ENCODE data around the gene LGALSL. TPM values are rescaled to one million over a fixed set of nuclear protein-coding genes. Genes with fewer than 3 reads are reported as not detected.

The LGALSL gene
- total RNA-seq, 6 experiments from 2014 or later, result 3.2 to 8.1 (median 5.4) TPM

DNA sequence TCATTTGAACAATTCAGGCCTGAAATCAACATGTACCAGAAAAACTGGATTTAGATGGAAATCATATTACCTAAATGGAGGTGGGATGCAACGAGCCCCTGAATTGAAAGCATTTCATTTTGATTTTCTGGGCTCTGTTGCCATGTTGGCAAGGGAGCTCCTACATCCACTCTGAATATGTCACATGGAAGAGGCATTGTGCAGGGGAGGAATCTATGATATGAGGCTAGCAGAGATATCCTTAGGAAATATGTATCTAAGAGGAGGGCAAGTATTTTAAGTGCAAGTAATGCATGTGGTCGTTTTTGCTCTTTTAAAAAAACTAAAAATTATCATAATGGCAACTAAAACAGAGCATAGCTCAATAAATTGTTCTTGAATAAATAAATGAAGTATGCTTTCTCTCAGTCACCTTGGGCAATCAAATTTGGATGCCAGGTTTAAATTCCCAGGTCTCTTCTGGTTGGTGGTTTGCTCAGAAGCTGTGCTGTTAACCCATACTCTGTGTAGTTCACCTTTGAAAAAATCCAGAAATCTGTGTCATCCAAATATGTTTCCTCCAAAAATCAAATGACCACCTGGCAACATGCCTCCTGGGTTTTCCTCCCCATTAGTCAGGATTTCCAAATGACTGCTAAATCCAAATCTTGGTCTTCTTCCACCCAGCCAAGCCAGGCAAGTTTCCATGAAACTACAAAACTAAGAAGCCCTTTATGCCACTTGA is 6.5 kb upstream of the LGALSL start:
- DNase-seq (no peak), ATAC-seq (peak in 1 of 4 donors; percentile 61)
- no peak overlapping the region for H3K4me3 ChIP-seq
- intact Hi-C loops (cut with DNase I), result no loop called here
- no peaks in the 10 kb centered on the region for H3K36me3 ChIP-seq
- H3K27ac ChIP-seq, result no peak overlapping the region
- H3K4me1 ChIP-seq, result peaks cover 0 to 7% (median 2%) of the 10 kb centered on the region in 4 donors
- H3K27me3 ChIP-seq, result no peaks in the 10 kb centered on the region
- H3K9me3 ChIP-seq, result no peaks in the 10 kb centered on the region
- WGBS (ENCODE audit: insufficient coverage, low coverage, low lambda C conversion rate, missing lambda C conversion rate), result 60% methylated on average over 2 of the region's 2 CpGs
- no peak for TF ChIP-seq POLR2A (IDR thresholded peaks at IDR 0.05)
- TF ChIP-seq, protein P1, sequence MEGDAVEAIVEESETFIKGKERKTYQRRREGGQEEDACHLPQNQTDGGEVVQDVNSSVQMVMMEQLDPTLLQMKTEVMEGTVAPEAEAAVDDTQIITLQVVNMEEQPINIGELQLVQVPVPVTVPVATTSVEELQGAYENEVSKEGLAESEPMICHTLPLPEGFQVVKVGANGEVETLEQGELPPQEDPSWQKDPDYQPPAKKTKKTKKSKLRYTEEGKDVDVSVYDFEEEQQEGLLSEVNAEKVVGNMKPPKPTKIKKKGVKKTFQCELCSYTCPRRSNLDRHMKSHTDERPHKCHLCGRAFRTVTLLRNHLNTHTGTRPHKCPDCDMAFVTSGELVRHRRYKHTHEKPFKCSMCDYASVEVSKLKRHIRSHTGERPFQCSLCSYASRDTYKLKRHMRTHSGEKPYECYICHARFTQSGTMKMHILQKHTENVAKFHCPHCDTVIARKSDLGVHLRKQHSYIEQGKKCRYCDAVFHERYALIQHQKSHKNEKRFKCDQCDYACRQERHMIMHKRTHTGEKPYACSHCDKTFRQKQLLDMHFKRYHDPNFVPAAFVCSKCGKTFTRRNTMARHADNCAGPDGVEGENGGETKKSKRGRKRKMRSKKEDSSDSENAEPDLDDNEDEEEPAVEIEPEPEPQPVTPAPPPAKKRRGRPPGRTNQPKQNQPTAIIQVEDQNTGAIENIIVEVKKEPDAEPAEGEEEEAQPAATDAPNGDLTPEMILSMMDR (IDR thresholded peaks at IDR 0.05), result no peak

DNA sequence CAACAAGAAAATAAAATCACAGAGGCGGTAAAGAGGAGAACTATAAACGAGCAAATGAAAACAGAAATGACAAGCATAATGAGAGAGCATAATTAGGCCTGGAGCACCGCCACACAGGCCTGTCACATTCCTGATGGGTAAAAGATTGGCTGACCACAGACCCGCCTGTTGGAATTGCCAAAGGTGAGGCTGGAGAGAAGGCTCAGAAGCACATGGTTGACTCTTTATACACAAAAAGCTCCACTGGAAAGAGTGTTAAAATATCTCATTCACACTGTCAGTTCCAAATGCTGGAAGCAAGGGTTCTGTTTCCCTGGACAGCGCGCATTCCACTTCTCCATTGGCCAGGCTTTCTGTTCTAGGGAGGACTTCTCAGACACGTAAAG is 5.9 kb upstream of the LGALSL start:
- Histone ChIP-seq H3K36me3 (no peaks in the 10 kb centered on the region), H3K9me3 (no peaks in the 10 kb centered on the region), H3K27me3 (no peaks in the 10 kb centered on the region), H3K27ac (no peak overlapping the region), H3K4me1 (peaks cover 0 to 12% (median 4%) of the 10 kb centered on the region in 4 donors), H3K4me3 (no peak overlapping the region)
- intact Hi-C loops (cut with DNase I), result no loop called here
- ATAC-seq, result no peak
- 85% methylated on average over 4 of the region's 7 CpGs for WGBS (ENCODE audit: insufficient coverage, low coverage, low lambda C conversion rate, missing lambda C conversion rate)
- DNase-seq, result no peak
- TF ChIP-seq POLR2A (IDR thresholded peaks at IDR 0.05), result no peak
- TF ChIP-seq, protein P1 (IDR thresholded peaks at IDR 0.05), result no peak

DNA sequence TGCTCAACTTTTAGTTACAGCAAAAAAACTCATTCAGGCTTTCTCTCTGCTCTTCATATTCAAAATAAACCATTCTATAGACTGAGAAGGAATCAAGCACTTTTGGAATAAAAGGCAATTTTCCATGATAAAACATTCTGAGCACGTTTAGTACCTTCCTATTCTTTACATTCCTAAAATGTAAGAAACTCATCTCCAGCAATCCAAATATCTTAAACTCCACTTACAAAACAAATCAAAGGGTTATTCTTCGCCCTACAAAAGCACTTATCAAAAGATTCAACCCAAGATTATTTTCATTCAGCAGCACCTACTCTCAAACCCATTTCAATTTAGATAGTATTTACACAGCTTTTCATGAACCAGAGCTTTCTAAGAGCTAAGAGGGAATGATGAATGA is 2.9 kb upstream of the LGALSL start:
- Histone ChIP-seq H3K36me3 (no peaks in the 10 kb centered on the region), H3K27ac (no peak overlapping the region), H3K4me3 (no peak overlapping the region), H3K9me3 (no peaks in the 10 kb centered on the region), H3K27me3 (no peaks in the 10 kb centered on the region), H3K4me1 (peaks cover 0 to 21% (median 9%) of the 10 kb centered on the region in 4 donors)
- 93% methylated on average over 2 of the region's 2 CpGs for WGBS (ENCODE audit: insufficient coverage, low coverage, low lambda C conversion rate, missing lambda C conversion rate)
- no peak for DNase-seq
- ATAC-seq, result no peak
- intact Hi-C loops (cut with DNase I), result no loop called here
- TF ChIP-seq, protein P1 (IDR thresholded peaks at IDR 0.05), result no peak
- TF ChIP-seq POLR2A (IDR thresholded peaks at IDR 0.05), result no peak

DNA sequence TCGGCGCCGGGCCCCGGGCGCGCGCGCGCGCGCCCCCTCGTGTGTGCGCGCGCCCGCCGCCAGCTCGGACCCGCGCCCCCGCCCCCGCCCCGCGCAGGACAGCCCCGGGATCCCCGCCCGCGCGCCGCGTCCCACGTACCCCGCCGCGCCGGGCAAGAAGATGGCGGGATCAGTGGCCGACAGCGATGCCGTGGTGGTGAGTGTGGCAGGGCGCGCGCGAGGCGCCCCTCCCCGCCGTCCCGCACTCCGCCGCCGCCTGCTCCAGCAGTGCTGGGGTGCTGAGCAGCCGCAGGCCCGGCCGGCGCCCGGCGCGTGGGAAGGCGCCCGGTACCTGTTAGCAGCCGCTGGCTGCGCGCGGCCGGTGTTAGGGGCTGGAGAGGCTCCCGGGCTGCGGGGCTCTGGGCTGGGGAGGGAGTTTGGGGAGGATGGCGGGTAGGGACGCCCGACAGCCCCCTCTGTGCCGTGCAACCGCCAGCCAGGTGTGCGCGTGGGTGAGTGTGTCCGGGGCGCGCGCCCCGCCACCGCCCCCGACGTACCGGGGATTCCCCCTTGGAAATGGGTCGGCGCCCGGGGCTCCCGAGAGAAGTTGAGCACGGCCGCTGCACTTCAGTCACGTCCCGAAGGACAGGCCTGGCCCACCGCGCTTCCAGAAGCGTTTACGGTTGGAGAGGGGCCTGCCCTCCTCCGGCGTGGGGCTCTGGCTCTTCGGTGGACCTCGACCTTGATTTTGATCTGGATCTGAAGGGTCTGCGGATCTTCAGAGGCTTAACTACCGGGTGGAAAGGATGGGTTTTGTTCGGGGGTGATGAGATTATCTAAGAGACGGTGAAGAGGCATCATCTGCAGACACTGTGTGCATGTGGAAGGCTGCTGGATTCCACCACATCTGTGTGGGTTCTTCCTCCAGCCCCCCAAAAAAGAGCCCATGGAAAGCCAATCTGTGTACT is 697 bp downstream of the LGALSL start:
- H3K36me3 ChIP-seq, result peaks cover 0 to 16% (median 0%) of the 10 kb centered on the region in 4 donors
- peaks cover 0 to 17% (median 6%) of the 10 kb centered on the region in 4 donors for H3K4me1 ChIP-seq
- H3K4me3 ChIP-seq, result peak overlapping the region; percentile 74 to 84 (median 79)
- TF ChIP-seq, protein P1 (IDR thresholded peaks at IDR 0.05), result no peak
- no peak for TF ChIP-seq POLR2A (IDR thresholded peaks at IDR 0.05)
- intact Hi-C loops (cut with DNase I), result no loop called here
- peak; percentile 54 to 65 (median 60) for ATAC-seq
- H3K27ac ChIP-seq, result peak overlapping the region; percentile 88 to 90 (median 89)
- H3K27me3 ChIP-seq, result no peaks in the 10 kb centered on the region
- peak; percentile 63 to 72 (median 68) for DNase-seq
- WGBS (ENCODE audit: insufficient coverage, low coverage, low lambda C conversion rate, missing lambda C conversion rate), result 12% methylated on average over 10 of the region's 103 CpGs
- no peaks in the 10 kb centered on the region for H3K9me3 ChIP-seq
